ENCODE data around the gene ROPN1B. TPM values are rescaled to one million over a fixed set of nuclear protein-coding genes. Genes with fewer than 3 reads are reported as not detected.

The ROPN1B gene
- total RNA-seq, 2 donors from 2014 or later = not detected

DNA sequence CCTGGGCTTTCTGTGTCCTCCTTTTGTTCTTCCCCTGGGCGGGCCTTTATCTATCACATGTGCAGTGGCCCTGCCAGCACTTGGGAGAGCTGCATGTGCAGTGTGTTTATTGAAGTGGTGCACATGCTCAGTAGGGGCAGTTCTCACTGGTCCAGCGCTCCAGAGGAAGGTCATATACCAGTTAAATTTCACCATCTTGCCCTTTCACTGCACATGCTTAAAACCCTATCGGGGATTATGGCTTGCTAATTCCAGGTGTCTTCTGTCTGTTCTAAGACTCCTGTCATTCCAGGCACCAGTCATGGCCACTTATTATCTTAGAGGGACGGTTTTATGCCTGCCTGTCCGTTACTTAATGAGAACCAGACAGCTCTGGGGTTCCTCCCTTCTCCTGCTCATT is 52.2 kb downstream of the ROPN1B start:
- no peak for DNase-seq (ENCODE audit: low spot score)

DNA sequence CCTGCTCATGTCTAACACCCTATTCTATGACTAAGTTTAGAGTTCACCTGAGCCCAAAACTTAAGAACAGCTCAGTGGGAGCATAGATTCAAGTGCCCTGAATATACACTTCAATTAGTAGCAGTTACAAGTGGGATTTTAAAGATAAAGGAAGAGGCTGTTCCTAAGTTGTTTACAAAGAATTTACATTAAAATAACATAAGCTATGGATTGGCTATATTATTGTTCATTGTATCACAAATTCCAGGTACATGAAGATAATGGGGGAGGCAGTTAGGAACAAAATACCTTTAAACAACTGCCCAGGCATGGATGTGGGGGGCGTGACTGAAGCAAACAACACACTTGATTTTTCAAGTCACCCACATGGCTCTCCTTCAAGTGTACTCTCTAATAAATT is 52.7 kb downstream of the ROPN1B start:
- H3K36me3 ChIP-seq = peaks cover 10% of the 10 kb centered on the region
- H3K9me3 ChIP-seq = no peaks in the 10 kb centered on the region
- H3K4me3 ChIP-seq = no peak overlapping the region
- H3K4me1 ChIP-seq (ENCODE audit: control insufficient read depth in 1 of 2, low read depth in 2 of 2) = no peaks in the 10 kb centered on the region
- DNase-seq (ENCODE audit: low spot score) = no peak
- H3K27me3 ChIP-seq (replicated peaks; ENCODE audit: insufficient read depth) = no peaks in the 10 kb centered on the region
- ATAC-seq (ENCODE audit: insufficient number of reproducible peaks, low FRiP score, low read depth) = no peak
- TF ChIP-seq, protein P1, sequence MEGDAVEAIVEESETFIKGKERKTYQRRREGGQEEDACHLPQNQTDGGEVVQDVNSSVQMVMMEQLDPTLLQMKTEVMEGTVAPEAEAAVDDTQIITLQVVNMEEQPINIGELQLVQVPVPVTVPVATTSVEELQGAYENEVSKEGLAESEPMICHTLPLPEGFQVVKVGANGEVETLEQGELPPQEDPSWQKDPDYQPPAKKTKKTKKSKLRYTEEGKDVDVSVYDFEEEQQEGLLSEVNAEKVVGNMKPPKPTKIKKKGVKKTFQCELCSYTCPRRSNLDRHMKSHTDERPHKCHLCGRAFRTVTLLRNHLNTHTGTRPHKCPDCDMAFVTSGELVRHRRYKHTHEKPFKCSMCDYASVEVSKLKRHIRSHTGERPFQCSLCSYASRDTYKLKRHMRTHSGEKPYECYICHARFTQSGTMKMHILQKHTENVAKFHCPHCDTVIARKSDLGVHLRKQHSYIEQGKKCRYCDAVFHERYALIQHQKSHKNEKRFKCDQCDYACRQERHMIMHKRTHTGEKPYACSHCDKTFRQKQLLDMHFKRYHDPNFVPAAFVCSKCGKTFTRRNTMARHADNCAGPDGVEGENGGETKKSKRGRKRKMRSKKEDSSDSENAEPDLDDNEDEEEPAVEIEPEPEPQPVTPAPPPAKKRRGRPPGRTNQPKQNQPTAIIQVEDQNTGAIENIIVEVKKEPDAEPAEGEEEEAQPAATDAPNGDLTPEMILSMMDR (IDR thresholded peaks at IDR 0.05) = no peak
- H3K27ac ChIP-seq = no peak overlapping the region

More for the DNA sequence above, 52.2 kb downstream of the ROPN1B start:
- no peaks in the 10 kb centered on the region for H3K9me3 ChIP-seq
- no peak overlapping the region for H3K4me3 ChIP-seq
- peaks cover 10% of the 10 kb centered on the region for H3K36me3 ChIP-seq
- no peaks in the 10 kb centered on the region for H3K4me1 ChIP-seq (ENCODE audit: control insufficient read depth in 1 of 2, low read depth in 2 of 2)
- TF ChIP-seq, protein P1 (IDR thresholded peaks at IDR 0.05) = no peak
- H3K27ac ChIP-seq = no peak overlapping the region
- no peak for ATAC-seq (ENCODE audit: insufficient number of reproducible peaks, low FRiP score, low read depth)
- no peaks in the 10 kb centered on the region for H3K27me3 ChIP-seq (replicated peaks; ENCODE audit: insufficient read depth)

DNA sequence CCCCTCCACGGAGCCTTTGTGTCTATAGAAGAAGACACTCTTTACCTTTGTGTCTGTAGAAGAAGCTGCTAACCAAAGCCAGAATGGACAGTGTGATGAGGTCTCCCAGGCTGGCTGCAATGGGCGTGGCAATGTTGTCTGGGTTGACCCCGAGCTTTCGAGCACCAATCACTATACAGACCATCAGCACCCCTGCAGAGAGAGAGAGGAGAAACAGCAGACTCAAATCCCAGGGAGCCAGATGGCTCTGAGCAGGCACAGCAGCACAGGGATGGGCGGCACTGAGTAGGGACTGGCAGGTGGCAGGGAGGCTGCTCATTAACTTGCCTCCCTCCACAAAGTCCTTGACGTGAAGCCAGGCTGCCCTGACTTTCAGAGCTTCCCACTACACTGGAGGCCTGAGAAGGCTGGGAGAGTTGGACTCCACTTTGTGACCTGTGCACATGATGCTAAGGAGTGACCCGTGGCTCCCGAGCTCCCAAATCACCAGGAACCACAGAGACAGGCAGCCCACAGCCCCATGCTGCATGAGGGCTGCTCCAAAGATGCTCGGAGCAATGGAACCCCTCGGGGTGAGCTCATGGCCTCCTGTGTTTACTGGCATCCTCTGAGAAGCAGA is 53.9 kb downstream of the ROPN1B start:
- Histone ChIP-seq H3K27ac (no peak overlapping the region), H3K27me3 (replicated peaks; ENCODE audit: insufficient read depth) (no peaks in the 10 kb centered on the region), H3K4me1 (ENCODE audit: control insufficient read depth in 1 of 2, low read depth in 2 of 2) (no peaks in the 10 kb centered on the region), H3K36me3 (peaks cover 10% of the 10 kb centered on the region), H3K9me3 (no peaks in the 10 kb centered on the region), H3K4me3 (no peak overlapping the region)
- DNase-seq (ENCODE audit: low spot score) = no peak
- no peak for ATAC-seq (ENCODE audit: insufficient number of reproducible peaks, low FRiP score, low read depth)
- TF ChIP-seq, protein P1 (IDR thresholded peaks at IDR 0.05) = no peak

DNA sequence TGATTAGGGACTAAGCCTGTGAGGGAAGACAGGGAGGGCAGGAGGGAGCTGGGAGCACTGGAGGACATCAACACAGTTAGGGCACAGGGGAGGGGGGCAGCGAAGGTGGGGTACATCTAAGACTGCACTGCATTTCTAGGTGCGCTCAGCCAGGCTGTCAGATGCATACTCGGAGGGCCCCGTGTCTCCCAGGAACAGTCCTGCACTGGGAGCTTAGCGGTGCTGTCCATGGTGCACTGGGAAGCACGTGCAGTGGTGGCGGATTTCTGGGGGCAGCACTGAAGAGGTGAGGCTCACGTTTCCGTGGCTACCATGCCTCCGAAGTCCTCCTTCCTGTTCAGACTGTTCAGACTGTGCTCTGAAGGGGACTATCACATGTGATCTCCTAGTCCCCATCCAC is 54.4 kb downstream of the ROPN1B start:
- DNase-seq (ENCODE audit: low spot score) (no peak), ATAC-seq (ENCODE audit: insufficient number of reproducible peaks, low FRiP score, low read depth) (no peak)
- Histone ChIP-seq H3K36me3 (peaks cover 10% of the 10 kb centered on the region), H3K27ac (no peak overlapping the region), H3K27me3 (replicated peaks; ENCODE audit: insufficient read depth) (no peaks in the 10 kb centered on the region), H3K4me1 (ENCODE audit: control insufficient read depth in 1 of 2, low read depth in 2 of 2) (no peaks in the 10 kb centered on the region), H3K9me3 (no peaks in the 10 kb centered on the region), H3K4me3 (no peak overlapping the region)
- TF ChIP-seq, protein P1 (IDR thresholded peaks at IDR 0.05) = no peak

DNA sequence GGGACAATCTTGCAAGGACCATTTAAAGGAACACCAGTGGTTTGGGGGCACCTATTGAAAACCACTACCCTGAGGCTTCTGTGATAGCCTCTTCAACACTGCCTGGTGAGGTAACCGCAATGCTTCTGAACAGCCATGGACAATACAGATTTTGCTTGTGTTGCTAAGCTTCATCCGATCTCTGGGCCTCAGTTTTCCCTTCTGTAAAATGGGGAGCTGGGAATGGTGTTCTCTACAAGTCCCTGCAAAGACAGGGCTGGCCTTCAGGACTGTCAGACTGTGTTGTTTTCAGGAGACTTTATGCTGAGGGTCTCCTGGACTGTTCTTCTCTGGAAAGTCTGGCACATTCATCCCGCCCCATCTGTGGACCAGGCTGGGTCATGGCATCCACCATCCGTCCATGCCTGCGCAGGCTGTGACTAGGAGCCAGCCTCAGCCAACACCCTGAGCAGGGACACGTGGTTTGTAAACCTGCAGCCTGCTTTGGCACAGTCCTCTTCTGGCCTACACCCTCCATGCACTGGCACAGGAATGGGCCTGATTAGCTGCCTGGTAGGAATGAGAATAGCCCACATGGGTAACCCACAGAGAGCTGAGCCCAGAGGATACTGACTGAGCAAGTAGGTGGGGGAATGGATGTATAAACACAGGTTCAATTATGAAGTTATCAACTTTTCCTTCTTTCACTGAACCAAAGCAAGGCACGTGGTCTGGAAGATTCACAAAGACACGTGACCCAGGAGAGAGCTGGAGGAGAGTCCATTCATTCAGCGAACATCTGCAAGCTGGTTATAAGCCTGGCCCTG is 55.3 kb downstream of the ROPN1B start:
- Histone ChIP-seq H3K4me3 (no peak overlapping the region), H3K27ac (no peak overlapping the region), H3K36me3 (peaks cover 15% of the 10 kb centered on the region), H3K9me3 (no peaks in the 10 kb centered on the region), H3K4me1 (ENCODE audit: control insufficient read depth in 1 of 2, low read depth in 2 of 2) (no peaks in the 10 kb centered on the region), H3K27me3 (replicated peaks; ENCODE audit: insufficient read depth) (no peaks in the 10 kb centered on the region)
- ATAC-seq (ENCODE audit: insufficient number of reproducible peaks, low FRiP score, low read depth) (no peak), DNase-seq (ENCODE audit: low spot score) (no peak)
- TF ChIP-seq, protein P1 (IDR thresholded peaks at IDR 0.05) = no peak
